ENCODE measurements around the gene FTH1. TPM values are rescaled to one million over a fixed set of nuclear protein-coding genes. Genes with fewer than 3 reads are reported as not detected.
A peak's percentile ranks its signal among the peaks of the same experiment; 100 is the strongest.

FTH1 gene
- total RNA-seq, 6 donors from 2014 or later: 2,996 to 4,693 (median 4,496) TPM

DNA sequence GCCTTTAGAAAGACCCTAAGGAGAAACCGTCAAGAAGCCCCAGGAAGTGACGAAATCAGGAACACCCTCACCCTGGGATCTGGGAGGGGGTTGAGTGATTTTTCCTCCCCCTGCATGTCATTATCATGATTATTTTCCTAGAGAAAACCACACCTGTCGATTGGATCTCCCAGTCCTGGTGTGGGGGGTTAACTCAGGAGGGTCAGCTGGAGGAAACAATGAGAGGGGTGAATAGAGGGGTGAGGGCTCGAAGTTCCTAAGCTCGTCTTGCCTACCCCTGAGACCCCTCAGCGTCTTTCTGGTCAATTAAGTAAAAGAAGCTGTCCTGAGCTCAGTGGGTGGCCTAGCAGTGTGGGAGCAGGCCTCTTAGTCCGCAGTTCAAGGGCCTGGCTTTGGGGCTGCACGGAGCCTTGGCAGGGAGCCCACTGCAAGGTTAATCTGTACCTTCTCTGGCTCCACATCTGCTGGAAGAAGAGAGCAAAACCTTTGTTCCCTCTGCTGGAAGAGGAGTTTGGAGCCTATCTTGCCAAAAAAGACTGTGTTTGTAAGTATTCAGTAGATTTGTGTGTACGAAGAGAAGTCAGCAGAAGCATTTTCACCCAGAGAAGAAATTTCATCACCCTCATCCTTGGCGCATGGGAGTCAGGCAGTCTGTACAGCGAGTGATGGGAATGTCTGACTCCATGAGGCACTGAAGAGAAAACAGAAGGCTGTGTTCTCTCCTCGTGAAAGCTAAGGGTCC lies 34.2 kb upstream of the FTH1 start:
- Histone ChIP-seq H3K36me3 (no peaks in the 10 kb centered on the region), H3K27ac (no peak overlapping the region), H3K4me1 (peaks cover 2 to 6% (median 5%) of the 10 kb centered on the region in 4 donors), H3K4me3 (no peak overlapping the region), H3K9me3 (peaks cover 3 to 12% (median 8%) of the 10 kb centered on the region in 4 donors), H3K27me3 (no peaks in the 10 kb centered on the region)
- TF ChIP-seq POLR2A (IDR thresholded peaks at IDR 0.05) (no peak), POLR2AphosphoS5 (IDR thresholded peaks at IDR 0.05) (no peak), EP300 (IDR thresholded peaks at IDR 0.05) (no peak), CTCF (IDR thresholded peaks at IDR 0.05) (no peak)
- DNase-seq: peak in 1 of 2 donors; percentile 49
- WGBS, 2 donors: 66 to 68% methylated on average over 11 to 12 of the region's 12 CpGs
- peak in 1 of 2 donors; percentile 38 for ATAC-seq (ENCODE audit: low FRiP score in 2 of 2)

- ATAC-seq (ENCODE audit: low FRiP score in 2 of 2): peak in 1 of 2 donors; percentile 15
- Histone ChIP-seq H3K36me3 (no peaks in the 10 kb centered on the region), H3K27ac (no peak overlapping the region), H3K4me1 (peaks cover 2 to 6% (median 4%) of the 10 kb centered on the region in 4 donors), H3K9me3 (peaks cover 3 to 12% (median 8%) of the 10 kb centered on the region in 4 donors), H3K27me3 (no peaks in the 10 kb centered on the region), H3K4me3 (no peak overlapping the region)
- DNase-seq: no peak
- 88 to 91% methylated on average over 18 to 23 of the region's 23 CpGs for WGBS, 2 donors
- TF ChIP-seq POLR2AphosphoS5 (IDR thresholded peaks at IDR 0.05): no peak
- TF ChIP-seq CTCF (IDR thresholded peaks at IDR 0.05): no peak
- no peak for TF ChIP-seq POLR2A (IDR thresholded peaks at IDR 0.05)
- no peak for TF ChIP-seq EP300 (IDR thresholded peaks at IDR 0.05)
Observed at GRCh38 chr11:62000539-62001446, 33.4 kb upstream of the FTH1 start.

DNA sequence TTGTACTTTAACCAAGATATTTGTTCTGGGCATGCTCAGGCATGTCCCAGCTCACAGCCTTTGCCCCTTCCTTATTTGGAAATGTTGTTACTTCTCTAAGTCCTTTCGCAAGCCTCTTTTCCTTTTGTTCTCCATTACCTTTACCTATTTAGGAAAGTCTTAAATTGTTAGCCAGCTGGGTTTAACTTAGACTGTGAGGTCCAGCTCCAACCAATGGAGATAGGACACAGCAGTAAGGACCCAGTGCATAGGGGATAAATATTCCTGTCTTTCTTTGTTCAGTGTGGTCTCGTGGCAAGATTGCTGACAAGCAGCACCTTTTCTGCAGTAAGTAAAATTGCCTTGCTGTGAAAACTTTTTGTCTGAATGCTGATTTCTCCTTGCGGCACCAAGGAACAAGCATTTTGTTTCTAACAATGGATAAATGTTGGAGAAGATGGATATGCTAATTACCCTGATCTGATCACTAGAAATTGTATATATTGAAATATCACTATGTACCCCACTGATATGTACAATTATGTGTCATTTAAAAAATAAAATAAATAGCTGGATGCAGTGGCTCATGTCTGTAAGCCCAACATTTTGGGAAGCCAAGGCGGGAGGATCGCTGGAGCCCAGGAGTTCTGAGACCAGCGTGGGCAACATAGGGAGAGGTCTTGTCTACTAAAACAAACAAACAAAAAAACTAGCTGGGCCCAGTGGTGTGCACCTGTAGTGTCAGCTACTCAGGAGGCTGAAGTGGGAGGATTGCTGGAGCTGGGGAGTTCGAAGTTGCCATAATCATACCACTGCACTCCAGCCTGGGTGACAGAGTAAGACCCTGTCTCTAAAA lies 31.9 kb upstream of the FTH1 start:
- H3K27ac ChIP-seq: no peak overlapping the region
- WGBS, 2 donors: 97% methylated on average over 7 of the region's 7 CpGs
- no peak for TF ChIP-seq EP300 (IDR thresholded peaks at IDR 0.05)
- TF ChIP-seq POLR2A (IDR thresholded peaks at IDR 0.05): no peak
- TF ChIP-seq POLR2AphosphoS5 (IDR thresholded peaks at IDR 0.05): no peak
- TF ChIP-seq CTCF (IDR thresholded peaks at IDR 0.05): no peak
- H3K4me1 ChIP-seq: peaks cover 0 to 6% (median 0%) of the 10 kb centered on the region in 4 donors
- peaks cover 3 to 12% (median 8%) of the 10 kb centered on the region in 4 donors for H3K9me3 ChIP-seq
- H3K4me3 ChIP-seq: no peak overlapping the region
- no peaks in the 10 kb centered on the region for H3K27me3 ChIP-seq
- no peaks in the 10 kb centered on the region for H3K36me3 ChIP-seq
- no peak for DNase-seq
- no peak for ATAC-seq (ENCODE audit: low FRiP score in 2 of 2)

- H3K27ac ChIP-seq: no peak overlapping the region
- H3K36me3 ChIP-seq: no peaks in the 10 kb centered on the region
- H3K27me3 ChIP-seq: no peaks in the 10 kb centered on the region
- no peak overlapping the region for H3K4me3 ChIP-seq
- DNase-seq: no peak
- peaks cover 3 to 12% (median 8%) of the 10 kb centered on the region in 4 donors for H3K9me3 ChIP-seq
- peaks cover 0 to 6% (median 0%) of the 10 kb centered on the region in 4 donors for H3K4me1 ChIP-seq
- no peak for TF ChIP-seq POLR2AphosphoS5 (IDR thresholded peaks at IDR 0.05)
- no peak for TF ChIP-seq POLR2A (IDR thresholded peaks at IDR 0.05)
- TF ChIP-seq CTCF (IDR thresholded peaks at IDR 0.05): no peak
- no peak for TF ChIP-seq EP300 (IDR thresholded peaks at IDR 0.05)
- 97 to 100% methylated on average over 4 of the region's 4 CpGs for WGBS, 2 donors
- no peak for ATAC-seq (ENCODE audit: low FRiP score in 2 of 2)
Observed at GRCh38 chr11:61996933-61997332, 29.5 kb upstream of the FTH1 start.

Measured in upper lobe of left lung (tissue), 6 donors.